Pancreas (tissue), 10 donors: ENCODE measurements around the gene METTL16. TPM values are rescaled to one million over a fixed set of nuclear protein-coding genes. Genes with fewer than 3 reads are reported as not detected.

ENCODE experiments used
- ATAC-seq, 4 donors: fragments of 200-7000 bp; cut with Tn5 transposase; one replicate each; pipeline versions ENCODE4 v1.8.0 to v1.9.1; 2020; ENCODE audit warnings: mild to moderate bottlenecking in 4 of 4, moderate library complexity in 4 of 4
- DNase-seq, 6 donors: peaks; one replicate each; pipeline ENCODE4 v3.0.0-alpha.2; 2020
- FAIRE-seq: peaks from 2 replicates; lab custom pipeline; 2012; peaks lifted over from hg19 to GRCh38; lab: Jason Lieb, UNC
- H3K27ac ChIP-seq, 4 donors: fragments of 200-600 bp; sonication (generic); 1 replicate in 3 of 4; 2 replicates in 1 of 4; pipeline versions ENCODE4 v1.5.0 to v1.8.0; 2020
- H3K27me3 ChIP-seq, 4 donors: fragments of 200-600 bp; one replicate each; pipeline ENCODE4 v1.8.0; 2021
- H3K36me3 ChIP-seq, 3 donors: fragments of 200-600 bp; sonication (generic) in 1 of 3; one replicate each; pipeline versions ENCODE4 v1.5.0 to v1.8.0; 2020 to 2021
- H3K4me1 ChIP-seq, 3 donors: fragments of 200-600 bp; one replicate each; pipeline ENCODE4 v1.8.0; 2021
- H3K4me3 ChIP-seq, 4 donors: fragments of 200-600 bp; sonication (generic) in 2 of 4; one replicate each; pipeline versions ENCODE4 v1.5.0 to v1.8.0; 2020 to 2021
- H3K9me3 ChIP-seq, 4 donors: fragments of 200-600 bp; one replicate each; pipeline ENCODE4 v1.8.0; 2021
- CTCF ChIP-seq, 4 donors: fragments of 200-600 bp; sonication (generic) in 3 of 4; IDR thresholded peaks; one replicate each; pipeline versions ENCODE4 v1.5.0 to v1.8.0; 2021; ENCODE audit warnings: antibody characterized with exemption in 4 of 4
- WGBS, 2 donors: extraction: QIAGEN DNeasy Blood & Tissue Kit; methylation state at CpG; one replicate each; pipeline ENCODE4 v1.1.7; 2013; 5-methylcytosine and 5-hydroxymethylcytosine counted together
- intact Hi-C, 3 donors: fragments of 100-400 bp; cut with DNase I; formaldehyde crosslinking; loops; one replicate each; pipeline versions ENCODE4 v1.11.1 to v1.14.2; 2022
- polyA plus RNA-seq, 2 donors: library from polyadenylated mRNA; stranded (reverse); fragments of 200-250 nt; gene quantifications; one replicate each; pipeline ENCODE4 v1.2.3, GENCODE V29; 2013
- total RNA-seq, 6 donors: library from RNA; stranded (reverse); fragmentation: NEBNext Ultra II Directional in 4 of 6; extraction: Animal tissue kit (Norgen Biotek cat#: 25700) in 4 of 6; gene quantifications; one replicate each; pipeline versions ENCODE4 v1.2.1 to v1.2.4, GENCODE V29; 2021 to 2023
- donor health status: healthy with polysubstance abuse.
- donor health status: DM: no; HTN: no; CAD: no; lungs with moderate emphysema.
- donor health status: DM: no; HTN: no; CAD: no.
- donor health status: control.
- donor health status: control.
- donor health status: Bipolar disorder and iron deficiency.
- donor health status: DM: yes; HTN: yes; CAD: no.
- donor health status: DM: no; HTN: no; CAD: no.
- donor health status: DM: no; HTN: no; CAD: no.
- donor health status: DM: yes; HTN: yes; CAD: no.

The METTL16 gene
- total and polyA plus RNA-seq, 8 donors: 9.2 to 19.6 (median 14.4) TPM

- ATAC-seq: no peak
- DNase-seq: no peak
- Histone ChIP-seq H3K4me3 (no peak overlapping the region), H3K27ac (no peak overlapping the region), H3K36me3 (no peaks in the 10 kb centered on the region), H3K4me1 (no peaks in the 10 kb centered on the region), H3K9me3 (no peaks in the 10 kb centered on the region), H3K27me3 (no peaks in the 10 kb centered on the region)
- WGBS, 2 donors: 82 to 91% methylated on average over 20 of the region's 20 CpGs
- no peak for TF ChIP-seq CTCF (IDR thresholded peaks at IDR 0.05)
- intact Hi-C loops: loop anchor here in 1 of 3 donors (10.0 kb wide), 1 partner anchor 55 kb away; no protein-coding TSS in a partner anchor
- FAIRE-seq: no peak
Observed at GRCh38 chr17:2369551-2370210, 142.0 kb downstream of the METTL16 start.

GRCh38 chr17:2369039-2369438 is 142.6 kb downstream of the METTL16 start:
- Histone ChIP-seq H3K36me3 (no peaks in the 10 kb centered on the region), H3K4me3 (no peak overlapping the region), H3K27me3 (no peaks in the 10 kb centered on the region), H3K27ac (no peak overlapping the region), H3K9me3 (no peaks in the 10 kb centered on the region), H3K4me1 (no peaks in the 10 kb centered on the region)
- WGBS, 2 donors: 82 to 93% methylated on average over 5 of the region's 5 CpGs
- TF ChIP-seq CTCF (IDR thresholded peaks at IDR 0.05): no peak
- ATAC-seq (no peak), DNase-seq (no peak), FAIRE-seq (no peak)
- intact Hi-C loops: no loop called here

- Histone ChIP-seq H3K27ac (no peak overlapping the region), H3K36me3 (peaks cover 0 to under 1% (median 0%) of the 10 kb centered on the region in 3 donors), H3K4me1 (no peaks in the 10 kb centered on the region), H3K9me3 (no peaks in the 10 kb centered on the region), H3K4me3 (no peak overlapping the region), H3K27me3 (no peaks in the 10 kb centered on the region)
- intact Hi-C loops: no loop called here
- WGBS, 2 donors: 88 to 89% methylated on average over 7 to 8 of the region's 8 CpGs
- no peak for TF ChIP-seq CTCF (IDR thresholded peaks at IDR 0.05)
- FAIRE-seq (no peak), DNase-seq (no peak), ATAC-seq (no peak)
Observed at GRCh38 chr17:2368359-2368758, 143.3 kb downstream of the METTL16 start.

- ATAC-seq (no peak), FAIRE-seq (no peak), DNase-seq (peak in 1 of 6 donors; percentile 15)
- intact Hi-C loops: no loop called here
- TF ChIP-seq CTCF (IDR thresholded peaks at IDR 0.05): no peak
- Histone ChIP-seq H3K27me3 (no peaks in the 10 kb centered on the region), H3K4me1 (no peaks in the 10 kb centered on the region), H3K4me3 (no peak overlapping the region), H3K9me3 (no peaks in the 10 kb centered on the region), H3K27ac (no peak overlapping the region), H3K36me3 (peaks cover 0 to 8% (median 0%) of the 10 kb centered on the region in 3 donors)
- WGBS, 2 donors: 89 to 90% methylated on average over 26 of the region's 26 CpGs
Observed at GRCh38 chr17:2366747-2367494, 144.8 kb downstream of the METTL16 start.

Other genes with a start within 250 kb of the METTL16 start
- 10 to 100 TPM in 4 of 6 donors, 1 to 10 TPM in 2; 8.4 to 17.0 (median 10.8) TPM for gene SMG6, start 208.1 kb downstream of the METTL16 start, total RNA-seq
- 10 to 100 TPM; 16.3 to 19.8 TPM for gene SMG6, start 208.1 kb downstream of the METTL16 start, polyA plus RNA-seq
- 1 to 10 TPM; 5.1 to 9.9 (median 5.3) TPM for gene SRR, start 207.9 kb downstream of the METTL16 start, total RNA-seq
- gene SRR, start 207.9 kb downstream of the METTL16 start, polyA plus RNA-seq: 1 to 10 TPM; 2.0 to 3.8 TPM
- gene TSR1, start 175.4 kb downstream of the METTL16 start, total RNA-seq: 10 to 100 TPM in 4 of 6 donors, 1 to 10 TPM in 2; 8.3 to 17.3 (median 13.6) TPM
- 10 to 100 TPM; 10.7 to 10.8 TPM for gene TSR1, start 175.4 kb downstream of the METTL16 start, polyA plus RNA-seq
- gene SGSM2, start 174.4 kb downstream of the METTL16 start, total RNA-seq: 10 to 100 TPM; 17.6 to 34.6 (median 24.5) TPM
- gene SGSM2, start 174.4 kb downstream of the METTL16 start, polyA plus RNA-seq: 100 to 1,000 TPM; 152 to 153 TPM
- gene MNT, start 110.8 kb downstream of the METTL16 start, total RNA-seq: 10 to 100 TPM in 4 of 6 donors, 1 to 10 TPM in 2; 8.7 to 15.8 (median 10.3) TPM
- gene MNT, start 110.8 kb downstream of the METTL16 start, polyA plus RNA-seq: 10 to 100 TPM in 1 of 2 donors, 1 to 10 TPM in 1; 9.6 to 15.3 TPM
- gene PAFAH1B1, start 81.8 kb upstream of the METTL16 start, total RNA-seq: 10 to 100 TPM; 33.6 to 66.1 (median 37.4) TPM
- 10 to 100 TPM; 17.3 to 31.9 TPM for gene PAFAH1B1, start 81.8 kb upstream of the METTL16 start, polyA plus RNA-seq
- gene CLUH, start 199.9 kb upstream of the METTL16 start, total RNA-seq: 10 to 100 TPM; 47.7 to 85.5 (median 62.3) TPM
- gene CLUH, start 199.9 kb upstream of the METTL16 start, polyA plus RNA-seq: 100 to 1,000 TPM in 1 of 2 donors, 10 to 100 TPM in 1; 66.8 to 201 TPM
- gene CCDC92B, start 237.8 kb upstream of the METTL16 start, total RNA-seq: under 1 TPM; 0.19 to 0.76 (median 0.54) TPM
- 1 to 10 TPM; 1.6 to 4.6 TPM for gene CCDC92B, start 237.8 kb upstream of the METTL16 start, polyA plus RNA-seq